IPS DF 6.9 (cell line): ENCODE data around the gene NOM1.

ENCODE experiments used
- DNase-seq: peaks from one replicate; pipeline ENCODE4 v3.0.0-alpha.2; 2013; ENCODE audit warnings: low read depth, low spot score
- H3K27ac ChIP-seq: one replicate; pipeline ENCODE4 v1.5.1; 2013; ENCODE audit warnings: low read length, control low read depth
- H3K27me3 ChIP-seq: 2 replicates; pipeline ENCODE4 v1.6.1; 2013; ENCODE audit warnings: mild to moderate bottlenecking, low read length; ENCODE audit not compliant: control insufficient read depth, insufficient read depth
- H3K36me3 ChIP-seq: 2 replicates; pipeline ENCODE4 v1.6.1; 2013; ENCODE audit warnings: low read length; ENCODE audit not compliant: control insufficient read depth, insufficient read depth
- H3K4me1 ChIP-seq: 2 replicates; pipeline ENCODE4 v1.6.1; 2013; ENCODE audit warnings: low read length; ENCODE audit not compliant: control insufficient read depth, insufficient read depth
- H3K4me3 ChIP-seq: 2 replicates; pipeline ENCODE4 v1.5.1; 2013; ENCODE audit warnings: mild to moderate bottlenecking, low read length
- H3K9me3 ChIP-seq: 2 replicates; pipeline ENCODE4 v1.6.1; 2013; ENCODE audit warnings: low read length, inconsistent platforms; ENCODE audit not compliant: control insufficient read depth, insufficient read depth
- WGBS: extraction: QIAGEN DNeasy Blood & Tissue Kit; methylation state at CpG from one replicate; pipeline ENCODE4 v1.1.7; 2013; ENCODE audit warnings: mixed read lengths, missing lambda C conversion rate; ENCODE audit not compliant: insufficient read length, insufficient coverage; 5-methylcytosine and 5-hydroxymethylcytosine counted together

NOM1 gene

DNA sequence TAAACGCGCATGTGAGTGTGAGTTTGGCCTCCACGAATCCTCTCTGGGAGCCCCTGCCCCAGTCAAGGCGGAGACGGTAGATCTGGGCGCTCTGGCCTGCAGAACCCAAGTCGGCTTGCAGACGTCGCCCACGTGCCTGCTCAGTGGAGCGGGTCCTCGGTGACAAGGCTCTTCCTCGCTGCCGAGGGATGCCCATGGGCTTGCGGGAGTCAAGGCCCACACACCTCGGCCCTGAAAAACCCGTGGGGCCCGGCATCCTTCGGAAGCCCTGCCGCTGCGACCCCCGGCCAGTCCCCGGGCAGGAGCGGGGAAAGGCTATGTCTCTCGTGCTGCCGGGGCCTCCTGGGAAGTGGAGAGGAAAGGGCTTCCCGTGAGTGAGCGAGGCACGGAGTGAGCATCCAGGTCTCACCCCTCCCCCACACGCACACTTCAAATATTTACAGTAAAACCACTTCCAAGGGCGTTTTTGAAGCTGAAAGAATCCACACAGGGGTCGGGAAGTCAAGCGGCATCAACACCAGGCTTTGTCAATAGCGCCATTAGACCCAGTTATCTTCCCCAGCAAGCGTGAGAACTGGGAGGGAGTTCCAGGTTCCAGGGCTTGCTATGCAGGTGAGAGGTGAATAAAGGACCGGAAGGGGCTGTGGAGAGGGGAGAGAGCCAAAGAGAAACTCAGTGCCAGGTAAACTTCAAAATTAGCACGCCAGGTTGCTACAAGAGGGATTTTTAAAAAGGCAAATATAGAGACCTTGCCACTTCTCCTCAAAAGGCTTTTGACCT is 62.0 kb downstream of the NOM1 start:
- Histone ChIP-seq H3K4me1 (peaks cover 6% of the 10 kb centered on the region), H3K9me3 (no peaks in the 10 kb centered on the region), H3K4me3 (no peak overlapping the region; the same call in 1 of the 2 replicates), H3K36me3 (no peaks in the 10 kb centered on the region), H3K27me3 (peaks cover 86% of the 10 kb centered on the region), H3K27ac (no peak overlapping the region)
- WGBS: no CpG with 5 or more reads among the region's 37 CpGs
- DNase-seq: no peak

DNA sequence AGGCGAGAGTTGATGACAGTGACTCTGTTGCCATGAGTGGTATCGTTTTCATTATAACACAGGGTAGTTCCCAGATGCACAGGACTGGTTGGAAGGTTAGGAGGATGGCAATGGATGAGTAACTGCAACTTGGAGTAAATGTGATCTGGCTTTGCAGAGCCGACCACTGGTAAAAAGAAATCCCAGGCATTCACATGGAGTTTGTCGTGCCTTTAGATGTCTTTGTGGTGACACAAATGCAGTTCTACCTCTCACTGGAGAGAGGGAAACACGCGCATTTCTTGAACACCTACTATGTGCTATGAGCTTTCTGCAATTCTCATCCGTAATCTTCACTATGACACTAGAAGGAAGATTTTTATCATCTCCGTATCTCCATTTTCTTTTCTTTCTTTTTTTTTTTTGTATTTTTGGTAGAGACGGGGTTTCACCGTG is 62.6 kb downstream of the NOM1 start:
- Histone ChIP-seq H3K36me3 (no peaks in the 10 kb centered on the region), H3K27me3 (peaks cover 86% of the 10 kb centered on the region), H3K4me3 (no peak overlapping the region), H3K27ac (no peak overlapping the region), H3K4me1 (peaks cover 6% of the 10 kb centered on the region), H3K9me3 (no peaks in the 10 kb centered on the region)
- WGBS: no CpG with 5 or more reads among the region's 10 CpGs
- DNase-seq: no peak

DNA sequence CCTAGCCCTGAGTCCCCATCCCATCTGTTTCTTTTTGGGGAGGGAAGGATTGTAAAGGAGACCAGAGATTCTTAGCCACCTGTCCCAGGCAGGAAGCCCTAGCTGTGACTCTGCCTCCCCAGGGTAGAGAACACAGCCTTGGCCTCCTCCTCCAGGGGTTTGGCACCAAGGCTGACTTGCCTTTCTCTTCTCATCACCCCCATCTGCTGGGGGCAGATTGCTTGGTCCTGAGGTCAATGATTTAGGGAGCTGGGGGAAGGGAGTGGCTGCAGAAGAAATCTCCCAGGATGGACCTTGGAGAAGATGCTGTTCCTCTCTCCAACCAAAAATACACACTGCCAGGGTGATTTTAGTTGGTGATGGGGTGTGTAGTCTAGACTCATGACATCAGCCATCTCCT is 63.6 kb downstream of the NOM1 start:
- peaks cover 86% of the 10 kb centered on the region for H3K27me3 ChIP-seq
- peaks cover 10% of the 10 kb centered on the region for H3K4me1 ChIP-seq

DNA sequence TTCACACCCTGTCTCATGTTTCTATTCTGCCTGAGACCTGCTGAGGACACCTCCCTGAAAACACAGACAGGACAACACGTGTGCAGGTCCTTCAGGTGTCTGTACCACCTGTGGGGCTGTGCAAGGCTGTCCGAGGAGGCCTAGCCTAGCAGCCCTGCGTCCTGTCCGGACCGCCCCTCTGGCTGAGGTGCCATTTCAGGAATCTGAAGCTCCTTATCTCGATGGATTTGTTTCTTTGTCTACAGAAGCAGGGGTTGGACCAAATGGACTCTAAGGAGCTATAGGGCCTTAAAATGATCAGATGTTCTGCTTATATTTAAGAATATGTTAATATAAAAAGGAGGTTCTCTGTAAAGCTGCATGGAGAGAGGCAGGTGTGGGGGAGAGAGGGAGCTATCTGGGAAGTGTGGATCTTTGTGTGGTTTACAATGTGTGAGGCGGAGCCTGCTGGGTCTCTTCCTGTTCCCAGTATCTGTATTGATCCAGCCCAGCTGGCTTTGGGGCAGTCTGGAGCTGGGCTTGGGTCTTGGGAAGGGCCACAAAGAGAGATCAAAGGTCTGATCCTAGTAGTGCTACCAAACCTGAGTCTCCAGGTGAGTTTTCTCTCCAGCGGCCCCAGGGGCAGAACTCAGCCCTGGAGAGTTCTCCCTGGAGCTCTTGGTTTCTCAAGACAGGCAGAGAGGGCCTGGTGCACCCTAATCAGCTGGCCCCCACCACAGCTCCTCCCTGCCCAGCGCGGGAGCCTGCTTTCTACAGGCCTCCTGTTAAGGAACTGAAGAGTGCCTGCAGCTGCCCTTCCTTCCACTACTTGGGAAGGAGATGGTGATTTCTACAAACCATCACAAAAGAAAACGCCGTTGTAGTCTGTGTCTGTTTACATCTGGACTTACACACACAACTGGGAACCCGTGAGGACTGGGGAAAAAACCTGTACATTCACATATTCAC is 64.4 kb downstream of the NOM1 start:
- no peaks in the 10 kb centered on the region for H3K9me3 ChIP-seq
- peaks cover 86% of the 10 kb centered on the region for H3K27me3 ChIP-seq
- no peak overlapping the region for H3K27ac ChIP-seq
- WGBS: no CpG with 5 or more reads among the region's 13 CpGs
- H3K4me1 ChIP-seq: peaks cover 12% of the 10 kb centered on the region
- H3K4me3 ChIP-seq: no peak overlapping the region
- no peak for DNase-seq
- H3K36me3 ChIP-seq: no peaks in the 10 kb centered on the region; the same call in 1 of the 2 replicates

More for the DNA sequence above, 63.6 kb downstream of the NOM1 start:
- H3K27ac ChIP-seq: no peak overlapping the region
- no peak overlapping the region for H3K4me3 ChIP-seq
- no peak for DNase-seq
- no peaks in the 10 kb centered on the region for H3K9me3 ChIP-seq
- no peaks in the 10 kb centered on the region; the same call in 1 of the 2 replicates for H3K36me3 ChIP-seq

DNA sequence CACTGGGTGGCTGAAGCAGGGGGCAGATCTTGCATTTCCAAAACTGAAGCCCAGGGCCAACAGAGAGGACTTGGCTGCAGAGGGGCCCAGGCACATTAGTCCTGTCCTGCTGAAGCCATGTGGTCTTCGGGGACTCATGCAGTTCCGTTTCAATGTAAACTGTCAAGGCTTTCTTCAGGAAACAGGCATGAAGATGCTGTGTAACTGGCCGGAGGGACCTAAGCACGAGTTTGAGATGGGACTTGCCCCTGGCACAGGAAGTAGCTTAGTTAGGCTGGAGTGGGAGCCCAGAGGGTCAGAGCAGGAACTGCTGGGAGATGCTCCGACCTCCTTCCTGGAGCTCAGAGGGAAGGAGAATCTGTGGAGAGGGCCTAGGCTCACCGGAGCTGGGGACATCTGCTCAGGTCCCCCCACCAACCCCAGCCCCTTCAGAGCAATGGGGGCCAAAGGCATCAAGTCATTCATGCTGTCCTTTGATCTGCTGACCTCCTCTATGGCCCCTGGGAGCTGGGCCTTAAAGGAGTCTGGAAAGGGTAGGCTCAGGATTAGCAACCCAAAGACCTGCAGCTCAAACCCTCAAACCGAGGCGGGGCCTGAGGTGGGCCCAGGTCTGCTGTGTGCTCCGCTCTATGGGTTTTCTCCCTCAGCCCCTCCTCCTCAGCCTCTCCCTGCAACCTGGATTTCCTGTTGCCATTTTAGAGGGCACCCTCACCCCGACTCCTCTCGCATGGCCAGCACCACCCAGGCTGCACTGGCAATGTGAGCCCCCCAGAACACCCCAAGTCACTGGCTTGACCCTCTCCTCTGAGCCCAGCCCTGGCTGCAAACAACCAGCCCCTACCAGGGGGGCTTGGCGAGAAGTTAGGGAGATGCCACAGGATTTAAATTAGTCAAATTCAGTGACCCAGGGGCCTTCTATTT is 65.4 kb downstream of the NOM1 start:
- Histone ChIP-seq H3K4me1 (peaks cover 12% of the 10 kb centered on the region), H3K27me3 (peaks cover 88% of the 10 kb centered on the region), H3K9me3 (no peaks in the 10 kb centered on the region), H3K36me3 (no peaks in the 10 kb centered on the region; the same call in 1 of the 2 replicates), H3K4me3 (no peak overlapping the region), H3K27ac (no peak overlapping the region)
- DNase-seq: no peak
- WGBS: no CpG with 5 or more reads among the region's 12 CpGs

DNA sequence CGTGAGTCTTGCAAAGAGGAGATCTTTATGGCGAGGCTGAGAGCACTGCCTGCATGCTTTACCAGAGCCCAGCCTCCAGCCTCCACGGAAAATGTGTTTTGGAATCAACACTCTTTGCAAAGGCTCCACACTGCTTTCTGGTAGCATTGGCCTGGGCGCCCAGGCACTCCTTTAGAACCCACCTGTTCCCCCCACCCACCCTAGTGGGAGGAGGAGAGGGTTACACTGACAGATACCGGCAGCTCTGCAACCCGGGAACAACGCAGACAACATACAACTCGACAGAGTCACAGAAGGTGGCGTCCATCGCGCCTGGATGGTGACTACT is 66.5 kb downstream of the NOM1 start:
- H3K27me3 ChIP-seq: peaks cover 95% of the 10 kb centered on the region
- peaks cover 12% of the 10 kb centered on the region for H3K4me1 ChIP-seq
- WGBS: no CpG with 5 or more reads among the region's 11 CpGs
- no peak overlapping the region for H3K4me3 ChIP-seq
- H3K27ac ChIP-seq: no peak overlapping the region
- DNase-seq: no peak
- H3K36me3 ChIP-seq: no peaks in the 10 kb centered on the region; the same call in 1 of the 2 replicates
- no peaks in the 10 kb centered on the region for H3K9me3 ChIP-seq

DNA sequence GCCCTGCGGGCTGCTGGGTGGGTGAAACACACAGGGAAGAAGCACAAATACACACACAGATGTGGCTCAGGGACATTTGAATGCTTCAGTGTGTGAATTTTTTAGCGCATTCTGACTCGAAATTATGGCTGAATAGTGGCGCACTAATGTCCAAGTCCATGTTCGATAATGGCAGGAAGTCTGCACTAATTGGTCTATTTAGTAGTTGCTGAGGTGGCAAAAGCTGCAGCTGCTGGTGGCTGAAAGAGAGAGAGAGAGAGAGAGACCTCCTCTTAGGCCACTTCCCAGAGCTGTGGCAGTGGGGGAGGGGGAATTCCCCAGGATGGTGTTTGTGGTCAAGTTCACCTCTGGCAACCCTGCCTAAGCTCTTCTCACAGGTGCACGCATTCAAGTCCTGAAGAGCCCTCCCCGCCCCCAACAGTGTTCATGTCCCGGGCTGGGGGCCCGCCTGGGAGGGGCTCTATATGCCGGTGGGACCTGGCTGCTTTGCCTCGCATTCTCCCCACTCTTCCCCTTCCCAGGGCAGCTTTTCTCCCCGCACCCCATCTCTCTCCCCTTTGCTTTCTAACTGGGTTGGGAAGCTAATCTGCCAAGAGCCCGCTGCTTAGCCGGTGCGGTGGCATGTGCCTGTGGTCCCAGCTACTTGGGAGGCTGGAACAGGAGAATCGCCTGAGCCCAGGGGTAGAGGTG is 67.0 kb downstream of the NOM1 start:
- no peak for DNase-seq
- H3K9me3 ChIP-seq: no peaks in the 10 kb centered on the region
- no peak overlapping the region for H3K27ac ChIP-seq
- WGBS: no CpG with 5 or more reads among the region's 16 CpGs
- H3K27me3 ChIP-seq: peaks cover 94% of the 10 kb centered on the region
- no peak overlapping the region for H3K4me3 ChIP-seq
- peaks cover 12% of the 10 kb centered on the region for H3K4me1 ChIP-seq
- H3K36me3 ChIP-seq: no peaks in the 10 kb centered on the region; the same call in 1 of the 2 replicates

DNA sequence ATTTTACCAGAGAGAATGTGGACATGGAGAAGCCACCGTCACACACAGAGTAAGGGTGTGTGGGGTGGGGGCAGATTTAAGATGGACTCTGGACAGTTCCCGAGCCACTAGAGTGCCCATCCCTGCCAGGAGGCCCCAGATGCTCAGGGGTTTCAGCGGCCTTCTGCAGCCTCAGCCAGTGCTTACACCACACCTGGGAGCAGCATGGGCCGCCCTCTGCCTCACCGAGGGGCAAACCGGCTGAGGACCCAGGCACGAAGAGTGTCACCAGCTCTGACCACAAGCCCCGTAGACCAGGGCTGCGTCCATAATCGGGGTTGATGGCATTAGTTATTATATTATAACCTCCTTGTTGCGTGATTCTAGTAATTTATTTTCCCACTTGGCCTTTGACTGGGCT is 67.6 kb downstream of the NOM1 start:
- Histone ChIP-seq H3K4me1 (peaks cover 12% of the 10 kb centered on the region), H3K27ac (no peak overlapping the region), H3K4me3 (no peak overlapping the region), H3K36me3 (no peaks in the 10 kb centered on the region; the same call in 1 of the 2 replicates), H3K9me3 (no peaks in the 10 kb centered on the region), H3K27me3 (peaks cover 94% of the 10 kb centered on the region)
- DNase-seq: no peak
- no CpG with 5 or more reads among the region's 11 CpGs for WGBS

DNA sequence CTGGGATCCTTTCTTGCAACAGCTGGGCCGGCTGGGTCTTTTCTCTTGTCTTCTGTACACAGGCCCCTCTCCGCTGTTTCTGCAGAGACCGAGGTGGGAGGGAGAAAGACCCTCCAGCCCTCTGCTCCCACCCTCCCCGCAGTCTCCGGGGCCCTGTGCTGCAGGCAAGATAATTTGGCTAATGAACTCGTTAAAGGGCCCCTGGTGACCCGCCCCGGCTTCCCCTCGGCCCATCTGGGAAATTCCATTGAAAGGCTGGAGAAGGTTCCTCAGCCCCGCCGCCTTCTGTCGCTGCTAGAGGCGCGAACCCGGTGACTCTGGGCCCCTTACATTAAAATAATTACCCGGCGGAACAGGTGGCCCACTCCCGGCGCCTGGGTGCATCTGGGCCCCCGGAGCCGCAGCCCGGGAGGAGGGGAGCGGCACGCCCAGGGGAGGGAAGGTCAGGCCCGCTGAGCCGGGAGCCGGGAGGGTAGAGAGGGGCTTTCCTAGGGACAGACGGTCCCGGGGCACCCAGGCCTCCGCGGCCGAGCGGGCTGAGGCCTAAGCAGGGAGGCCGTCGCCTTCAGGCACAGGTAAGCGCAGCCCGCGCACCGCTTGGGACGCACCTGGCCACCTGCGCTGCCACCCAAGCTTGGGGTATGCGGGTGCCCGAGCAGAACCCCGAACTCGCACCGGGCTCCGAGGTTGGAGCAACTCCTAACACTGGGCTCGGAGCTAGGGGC is 68.3 kb downstream of the NOM1 start:
- no CpG with 5 or more reads among the region's 48 CpGs for WGBS
- Histone ChIP-seq H3K27me3 (peaks cover 96% of the 10 kb centered on the region), H3K9me3 (no peaks in the 10 kb centered on the region), H3K4me3 (no peak overlapping the region), H3K36me3 (no peaks in the 10 kb centered on the region; the same call in 1 of the 2 replicates), H3K27ac (no peak overlapping the region), H3K4me1 (peaks cover 12% of the 10 kb centered on the region)
- no peak for DNase-seq
